Measurements from ENCODE around the gene DDR2. TPM values are rescaled to one million over a fixed set of nuclear protein-coding genes. Genes with fewer than 3 reads are reported as not detected.

Gene DDR2
- total RNA-seq, 1 experiment from 2014 or later = 1.9 TPM

GRCh38 chr1:162719678-162720077 is 87.4 kb downstream of the DDR2 start:
- Histone ChIP-seq H3K4me3 (ENCODE audit: low read depth in 2 of 2, low read length in 2 of 2) (no peak overlapping the region), H3K27ac (ENCODE audit: low read length) (no peak overlapping the region), H3K9me3 (ENCODE audit: control insufficient read depth, insufficient read depth, low read depth, low read length) (no peaks in the 10 kb centered on the region), H3K27me3 (ENCODE audit: control insufficient read depth, insufficient read depth, low read length) (no peaks in the 10 kb centered on the region), H3K4me1 (ENCODE audit: control insufficient read depth, insufficient read depth, low read length) (no peaks in the 10 kb centered on the region), H3K36me3 (ENCODE audit: control insufficient read depth, insufficient read depth, low read length) (no peaks in the 10 kb centered on the region)
- no TSS peak for BruUV-seq (replicated peaks)
- DNase-seq (ENCODE audit: low read depth, low spot score) (no peak), ATAC-seq (no peak)
- in situ Hi-C loops (cut with HindIII; ENCODE audit: low pct_unique_long_range_greater_than_20kb, low sequenced_read_pairs) (no loop called here), intact Hi-C loops (cut with micrococcal nuclease; ENCODE audit: unreplicated experiment) (no loop called here)
- ChIA-PET CTCF (no interaction called here), POLR2A (no interaction called here)
- TF ChIP-seq SIN3A (IDR thresholded peaks at IDR 0.05; ENCODE audit: borderline replicate concordance, insufficient read depth, low read depth, low read length) = no peak
- TF ChIP-seq REST (IDR thresholded peaks at IDR 0.05; ENCODE audit: insufficient read depth in 1 of 2, low read depth in 2 of 2, low read length in 1 of 2) = no peak
- no peak for TF ChIP-seq TCF7L2 (IDR thresholded peaks at IDR 0.05; ENCODE audit: low read depth, low read length)
- TF ChIP-seq POLR2AphosphoS5 (IDR thresholded peaks at IDR 0.05; ENCODE audit: low read depth, low read length) = no peak
- TF ChIP-seq CTCF (IDR thresholded peaks at IDR 0.05) = no peak

- in situ Hi-C loops (cut with HindIII; ENCODE audit: low pct_unique_long_range_greater_than_20kb, low sequenced_read_pairs) = no loop called here
- POLR2A ChIA-PET = no interaction called here
Measured at GRCh38 chr1:162720996-162721395, 88.7 kb downstream of the DDR2 start.

More at GRCh38 chr1:162720996-162721395, 88.7 kb downstream of the DDR2 start:
- Histone ChIP-seq H3K36me3 (ENCODE audit: control insufficient read depth, insufficient read depth, low read length) (no peaks in the 10 kb centered on the region), H3K9me3 (ENCODE audit: control insufficient read depth, insufficient read depth, low read depth, low read length) (no peaks in the 10 kb centered on the region), H3K27me3 (ENCODE audit: control insufficient read depth, insufficient read depth, low read length) (no peaks in the 10 kb centered on the region), H3K4me3 (ENCODE audit: low read depth in 2 of 2, low read length in 2 of 2) (no peak overlapping the region), H3K27ac (ENCODE audit: low read length) (no peak overlapping the region), H3K4me1 (ENCODE audit: control insufficient read depth, insufficient read depth, low read length) (no peaks in the 10 kb centered on the region)
- CTCF ChIA-PET = no interaction called here
- no TSS peak for BruUV-seq (replicated peaks)
- ATAC-seq (no peak), DNase-seq (ENCODE audit: low read depth, low spot score) (no peak)
- TF ChIP-seq REST (IDR thresholded peaks at IDR 0.05; ENCODE audit: insufficient read depth in 1 of 2, low read depth in 2 of 2, low read length in 1 of 2) (no peak), TCF7L2 (IDR thresholded peaks at IDR 0.05; ENCODE audit: low read depth, low read length) (no peak), POLR2AphosphoS5 (IDR thresholded peaks at IDR 0.05; ENCODE audit: low read depth, low read length) (no peak)
- intact Hi-C loops (cut with micrococcal nuclease; ENCODE audit: unreplicated experiment) = no loop called here
